ENCODE measurements around the gene TNPO1.

GRCh38 chr5:72785801-72786200 lies 30.7 kb upstream of the TNPO1 start:
- TF ChIP-seq CTCF (IDR thresholded peaks at IDR 0.05; ENCODE audit: low read length), result no peak
- TF ChIP-seq EZH2phosphoT487 (IDR thresholded peaks at IDR 0.05; ENCODE audit: low read length), result no peak
